ENCODE results near the gene NRIP1.

Gene NRIP1

DNA sequence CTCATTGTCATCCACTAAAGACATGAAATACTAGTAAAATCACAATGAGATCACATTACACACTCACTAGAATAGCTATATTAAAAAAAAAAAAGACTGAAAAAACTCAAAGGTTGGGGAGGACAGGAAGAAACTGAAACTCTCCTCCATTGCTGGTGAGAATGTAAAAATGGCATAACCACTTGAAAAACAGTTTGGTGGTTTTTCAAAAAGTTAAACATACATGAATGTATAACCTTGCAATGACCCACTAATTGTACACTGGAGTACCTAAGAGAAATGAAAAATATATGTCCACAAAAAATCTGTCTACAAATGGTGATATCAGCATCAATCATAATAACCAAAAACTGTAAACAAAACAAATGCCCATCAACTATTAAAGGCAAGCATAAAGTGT, 44.0 kb downstream of the NRIP1 start:
- TF ChIP-seq, protein P1, sequence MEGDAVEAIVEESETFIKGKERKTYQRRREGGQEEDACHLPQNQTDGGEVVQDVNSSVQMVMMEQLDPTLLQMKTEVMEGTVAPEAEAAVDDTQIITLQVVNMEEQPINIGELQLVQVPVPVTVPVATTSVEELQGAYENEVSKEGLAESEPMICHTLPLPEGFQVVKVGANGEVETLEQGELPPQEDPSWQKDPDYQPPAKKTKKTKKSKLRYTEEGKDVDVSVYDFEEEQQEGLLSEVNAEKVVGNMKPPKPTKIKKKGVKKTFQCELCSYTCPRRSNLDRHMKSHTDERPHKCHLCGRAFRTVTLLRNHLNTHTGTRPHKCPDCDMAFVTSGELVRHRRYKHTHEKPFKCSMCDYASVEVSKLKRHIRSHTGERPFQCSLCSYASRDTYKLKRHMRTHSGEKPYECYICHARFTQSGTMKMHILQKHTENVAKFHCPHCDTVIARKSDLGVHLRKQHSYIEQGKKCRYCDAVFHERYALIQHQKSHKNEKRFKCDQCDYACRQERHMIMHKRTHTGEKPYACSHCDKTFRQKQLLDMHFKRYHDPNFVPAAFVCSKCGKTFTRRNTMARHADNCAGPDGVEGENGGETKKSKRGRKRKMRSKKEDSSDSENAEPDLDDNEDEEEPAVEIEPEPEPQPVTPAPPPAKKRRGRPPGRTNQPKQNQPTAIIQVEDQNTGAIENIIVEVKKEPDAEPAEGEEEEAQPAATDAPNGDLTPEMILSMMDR (IDR thresholded peaks at IDR 0.05; ENCODE audit: insufficient read depth, low read length, poor library complexity, severe bottlenecking) = no peak
- no peaks in the 10 kb centered on the region for H3K36me3 ChIP-seq (ENCODE audit: control insufficient read depth, insufficient read depth, low read length)

DNA sequence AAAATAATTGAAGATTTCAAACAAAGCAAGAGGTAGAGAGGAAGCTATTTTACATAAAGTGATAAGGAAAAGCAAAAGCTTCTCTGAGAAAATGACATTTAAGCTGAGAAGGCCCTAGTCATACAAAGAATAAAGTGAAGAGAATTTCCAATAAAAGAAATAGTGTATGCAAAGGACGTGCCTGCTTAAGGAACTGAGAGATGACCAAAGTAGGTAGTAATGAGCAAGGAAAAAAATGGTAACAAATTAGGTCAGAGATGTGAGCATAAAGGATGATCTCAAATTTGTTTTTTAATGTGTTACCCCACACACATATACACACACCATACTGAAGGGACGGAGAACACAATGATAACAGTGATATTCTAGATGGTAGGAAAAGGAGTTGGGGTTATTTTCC, 46.4 kb downstream of the NRIP1 start:
- Histone ChIP-seq H3K27me3 (replicated peaks; ENCODE audit: control insufficient read depth, insufficient read depth, low read length) (no peaks in the 10 kb centered on the region), H3K36me3 (ENCODE audit: control insufficient read depth, insufficient read depth, low read length) (no peaks in the 10 kb centered on the region), H3K4me3 (replicated peaks; ENCODE audit: low read depth, low read length) (no peak overlapping the region)
- DNase-seq (ENCODE audit: extremely low read depth, insufficient read length) = no peak
- TF ChIP-seq, protein P1 (IDR thresholded peaks at IDR 0.05; ENCODE audit: insufficient read depth, low read length, poor library complexity, severe bottlenecking) = no peak

More for the DNA sequence above, 44.0 kb downstream of the NRIP1 start:
- DNase-seq (ENCODE audit: extremely low read depth, insufficient read length) = no peak
- H3K4me3 ChIP-seq (replicated peaks; ENCODE audit: low read depth, low read length) = no peak overlapping the region
- H3K27me3 ChIP-seq (replicated peaks; ENCODE audit: control insufficient read depth, insufficient read depth, low read length) = no peaks in the 10 kb centered on the region

DNA sequence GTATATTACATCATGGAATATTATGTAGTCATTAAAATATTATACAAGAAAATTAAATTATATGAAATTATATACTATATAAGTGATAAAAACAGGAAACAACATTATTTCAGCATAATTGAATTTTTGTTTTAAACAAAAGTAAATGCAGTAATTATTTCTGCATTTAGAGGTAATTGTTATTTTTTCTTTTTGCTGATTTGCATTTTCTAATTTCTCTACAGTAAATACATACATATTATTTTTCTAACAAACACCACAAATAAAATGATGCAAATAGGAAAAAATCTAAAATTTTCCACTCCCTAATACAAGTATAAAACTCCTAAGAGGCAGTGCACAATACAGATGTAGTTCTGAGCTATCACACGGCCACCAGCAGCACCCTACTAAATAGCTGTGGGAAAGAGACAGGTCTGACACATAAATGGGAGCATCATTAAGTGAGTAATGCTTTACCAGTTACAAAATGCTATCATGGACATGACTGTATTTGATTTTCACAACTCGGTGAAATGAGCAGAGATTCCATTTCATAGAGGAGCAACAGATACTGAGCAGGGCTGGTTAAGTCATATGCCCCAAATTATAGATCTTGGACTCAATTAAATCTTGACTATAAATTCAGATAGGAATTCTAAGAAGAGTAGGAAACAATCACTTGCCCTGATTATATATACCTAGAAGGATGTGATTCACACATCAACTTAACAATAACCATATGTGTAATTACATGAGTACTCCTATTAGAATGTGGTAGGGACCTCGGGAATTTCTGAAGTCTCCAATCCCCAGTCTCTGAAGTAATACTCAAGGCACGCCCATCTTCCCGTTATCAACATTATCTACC, 49.0 kb downstream of the NRIP1 start:
- Histone ChIP-seq H3K36me3 (ENCODE audit: control insufficient read depth, insufficient read depth, low read length) (no peaks in the 10 kb centered on the region), H3K4me3 (replicated peaks; ENCODE audit: low read depth, low read length) (no peak overlapping the region), H3K27me3 (replicated peaks; ENCODE audit: control insufficient read depth, insufficient read depth, low read length) (no peaks in the 10 kb centered on the region)
- TF ChIP-seq, protein P1 (IDR thresholded peaks at IDR 0.05; ENCODE audit: insufficient read depth, low read length, poor library complexity, severe bottlenecking) = no peak
- no peak for DNase-seq (ENCODE audit: extremely low read depth, insufficient read length)

DNA sequence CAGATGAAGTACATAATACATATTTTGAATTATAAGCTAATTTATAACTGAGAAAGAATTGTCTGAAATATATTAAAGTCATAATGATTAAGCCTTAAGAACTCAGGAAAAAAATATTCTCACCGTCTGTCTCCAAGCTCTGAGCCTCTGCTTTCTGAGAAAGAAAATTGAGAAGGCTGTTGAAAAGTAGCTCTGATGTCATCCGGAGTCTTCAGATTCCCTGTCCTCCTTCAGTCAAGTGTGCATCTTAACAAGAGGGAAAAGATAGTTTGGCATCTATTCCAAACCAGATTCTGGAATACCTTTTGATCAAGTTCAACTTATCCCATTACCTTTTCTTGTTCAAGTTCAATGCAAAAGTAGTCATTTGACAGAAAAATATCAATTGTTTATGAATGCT, 50.6 kb downstream of the NRIP1 start:
- H3K4me3 ChIP-seq (replicated peaks; ENCODE audit: low read depth, low read length) = no peak overlapping the region
- no peaks in the 10 kb centered on the region for H3K36me3 ChIP-seq (ENCODE audit: control insufficient read depth, insufficient read depth, low read length)
- TF ChIP-seq, protein P1 (IDR thresholded peaks at IDR 0.05; ENCODE audit: insufficient read depth, low read length, poor library complexity, severe bottlenecking) = no peak
- no peaks in the 10 kb centered on the region for H3K27me3 ChIP-seq (replicated peaks; ENCODE audit: control insufficient read depth, insufficient read depth, low read length)
- no peak for DNase-seq (ENCODE audit: extremely low read depth, insufficient read length)

DNA sequence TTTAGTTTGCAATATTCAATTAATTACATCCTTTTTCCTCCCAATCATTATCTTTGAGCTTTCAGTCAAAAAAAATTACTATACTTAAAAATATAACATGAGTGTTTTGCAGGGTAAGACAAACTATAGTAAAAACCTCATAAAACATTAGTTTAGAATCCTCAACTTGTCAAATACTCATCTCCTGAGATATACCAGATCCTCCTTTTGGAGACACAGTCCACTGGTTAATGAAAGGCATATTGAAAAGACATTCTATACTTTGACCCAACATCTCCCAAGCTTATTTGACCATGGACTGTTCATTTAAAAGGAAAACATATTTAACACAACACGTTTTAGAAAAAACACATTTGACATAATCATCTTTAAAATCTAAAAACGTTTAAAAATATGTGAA, 52.8 kb downstream of the NRIP1 start:
- Histone ChIP-seq H3K4me3 (replicated peaks; ENCODE audit: low read depth, low read length) (no peak overlapping the region), H3K36me3 (ENCODE audit: control insufficient read depth, insufficient read depth, low read length) (no peaks in the 10 kb centered on the region), H3K27me3 (replicated peaks; ENCODE audit: control insufficient read depth, insufficient read depth, low read length) (no peaks in the 10 kb centered on the region)
- no peak for DNase-seq (ENCODE audit: extremely low read depth, insufficient read length)
- TF ChIP-seq, protein P1 (IDR thresholded peaks at IDR 0.05; ENCODE audit: insufficient read depth, low read length, poor library complexity, severe bottlenecking) = no peak
